GM06990 (cell line): ENCODE data around the gene SBF2.

ENCODE experiments used
- DNase-seq: peaks from one replicate; pipeline ENCODE4 v3.0.0-alpha.2; 2011; ENCODE audit not compliant: insufficient read length; ENCODE audit errors: extremely low read depth
- H3K27me3 ChIP-seq: replicated peaks from 2 replicates; pipeline ENCODE4 v1.6.0; 2011; ENCODE audit warnings: low read length; ENCODE audit not compliant: control insufficient read depth, insufficient read depth
- H3K36me3 ChIP-seq: 2 replicates; pipeline ENCODE4 v1.5.1; 2011; ENCODE audit warnings: low read length; ENCODE audit not compliant: control insufficient read depth, insufficient read depth
- H3K4me3 ChIP-seq: replicated peaks from 2 replicates; pipeline ENCODE4 v1.5.1; 2011; ENCODE audit warnings: low read depth, mild to moderate bottlenecking, control low read depth, low read length
- TF ChIP-seq, protein P1 (sequence below): IDR thresholded peaks from 2 replicates; pipeline ENCODE4 v1.5.1; 2011; ENCODE audit warnings: low read length, control low read depth, mild to moderate bottlenecking, inconsistent platforms; ENCODE audit not compliant: insufficient read depth, poor library complexity, severe bottlenecking

SBF2 gene

GRCh38 chr11:9922806-9923205 lies 371.2 kb downstream of the SBF2 start:
- no peak for DNase-seq
- Histone ChIP-seq H3K4me3 (no peak overlapping the region), H3K36me3 (no peaks in the 10 kb centered on the region), H3K27me3 (no peaks in the 10 kb centered on the region)
- TF ChIP-seq, protein P1, sequence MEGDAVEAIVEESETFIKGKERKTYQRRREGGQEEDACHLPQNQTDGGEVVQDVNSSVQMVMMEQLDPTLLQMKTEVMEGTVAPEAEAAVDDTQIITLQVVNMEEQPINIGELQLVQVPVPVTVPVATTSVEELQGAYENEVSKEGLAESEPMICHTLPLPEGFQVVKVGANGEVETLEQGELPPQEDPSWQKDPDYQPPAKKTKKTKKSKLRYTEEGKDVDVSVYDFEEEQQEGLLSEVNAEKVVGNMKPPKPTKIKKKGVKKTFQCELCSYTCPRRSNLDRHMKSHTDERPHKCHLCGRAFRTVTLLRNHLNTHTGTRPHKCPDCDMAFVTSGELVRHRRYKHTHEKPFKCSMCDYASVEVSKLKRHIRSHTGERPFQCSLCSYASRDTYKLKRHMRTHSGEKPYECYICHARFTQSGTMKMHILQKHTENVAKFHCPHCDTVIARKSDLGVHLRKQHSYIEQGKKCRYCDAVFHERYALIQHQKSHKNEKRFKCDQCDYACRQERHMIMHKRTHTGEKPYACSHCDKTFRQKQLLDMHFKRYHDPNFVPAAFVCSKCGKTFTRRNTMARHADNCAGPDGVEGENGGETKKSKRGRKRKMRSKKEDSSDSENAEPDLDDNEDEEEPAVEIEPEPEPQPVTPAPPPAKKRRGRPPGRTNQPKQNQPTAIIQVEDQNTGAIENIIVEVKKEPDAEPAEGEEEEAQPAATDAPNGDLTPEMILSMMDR: no peak

GRCh38 chr11:9916480-9916879 lies 377.5 kb downstream of the SBF2 start:
- Histone ChIP-seq H3K36me3 (no peaks in the 10 kb centered on the region), H3K27me3 (no peaks in the 10 kb centered on the region), H3K4me3 (no peak overlapping the region)
- TF ChIP-seq, protein P1: no peak
- DNase-seq: no peak

DNA sequence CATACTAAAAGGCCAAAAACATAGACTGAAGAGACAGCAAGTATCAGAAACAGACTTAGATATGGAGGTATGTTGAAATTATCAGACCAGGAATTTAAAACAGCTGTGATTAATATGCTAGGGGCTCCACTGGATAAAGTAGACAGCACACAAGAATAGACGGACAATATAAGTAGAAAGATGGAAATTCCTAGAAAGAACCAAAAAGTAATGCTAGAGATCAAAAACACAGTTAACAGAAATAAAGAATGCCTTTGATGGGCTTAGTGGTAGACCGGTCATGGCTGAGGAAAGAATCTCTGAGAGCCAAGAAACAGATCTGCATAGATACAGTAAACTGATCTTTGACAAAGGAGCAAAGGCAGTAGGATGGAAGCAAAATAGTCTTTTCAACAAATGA lies 380.0 kb downstream of the SBF2 start:
- TF ChIP-seq, protein P1: no peak
- Histone ChIP-seq H3K4me3 (no peak overlapping the region), H3K27me3 (no peaks in the 10 kb centered on the region), H3K36me3 (no peaks in the 10 kb centered on the region)
- DNase-seq: no peak

DNA sequence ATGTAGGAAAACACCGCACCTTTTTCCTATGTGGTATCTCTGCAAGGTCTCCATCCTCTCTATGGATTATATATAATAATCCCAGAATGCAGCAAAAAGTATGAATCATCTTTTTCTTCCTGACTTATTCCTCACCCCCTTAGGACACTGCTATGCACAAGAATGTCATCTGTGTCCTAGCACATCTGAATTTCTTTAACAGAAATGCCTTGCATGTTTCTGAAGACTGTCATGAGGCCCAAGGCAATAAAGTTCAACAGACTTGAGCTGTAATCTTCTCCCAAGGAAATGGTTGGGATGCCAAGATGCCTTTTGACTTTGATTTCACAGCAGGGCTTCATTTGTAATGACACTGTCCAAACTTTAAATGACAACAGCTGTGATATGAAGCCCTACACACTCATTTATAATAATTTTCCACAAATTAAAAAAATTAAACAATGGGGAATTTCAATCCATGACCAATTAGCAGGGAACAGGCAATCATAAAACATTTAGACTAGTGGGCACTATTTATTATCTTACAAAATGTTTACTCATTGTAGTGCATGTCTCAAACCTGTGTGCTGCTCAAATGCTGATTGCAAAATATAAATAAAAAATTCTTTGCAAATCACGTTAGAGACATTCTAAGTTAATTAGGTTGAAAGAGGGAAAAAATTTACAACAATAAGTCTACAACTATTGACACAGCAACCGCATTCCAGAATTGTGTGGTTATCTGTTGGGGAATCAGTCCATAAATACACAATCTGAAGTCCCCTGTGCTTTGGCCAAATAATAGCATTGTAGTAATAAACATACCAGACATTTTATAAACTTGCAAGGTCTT lies 387.8 kb downstream of the SBF2 start:
- TF ChIP-seq, protein P1: no peak
- Histone ChIP-seq H3K36me3 (no peaks in the 10 kb centered on the region), H3K4me3 (no peak overlapping the region), H3K27me3 (no peaks in the 10 kb centered on the region)
- DNase-seq: no peak

- no peak for DNase-seq
- TF ChIP-seq, protein P1: no peak
- H3K4me3 ChIP-seq: no peak overlapping the region
Measured at GRCh38 chr11:9905501-9905951, 388.5 kb downstream of the SBF2 start.

More at GRCh38 chr11:9905501-9905951, 388.5 kb downstream of the SBF2 start:
- Histone ChIP-seq H3K36me3 (no peaks in the 10 kb centered on the region), H3K27me3 (no peaks in the 10 kb centered on the region)
